K562 (cell line): ENCODE results near the gene TYMP. TPM values are rescaled to one million over a fixed set of nuclear protein-coding genes. Genes with fewer than 3 reads are reported as not detected.
A peak's percentile ranks its signal among the peaks of the same experiment; 100 is the strongest.

Experiments used
- ATF7 ChIP-seq: fragments of 450-650 bp; IDR thresholded peaks from 2 replicates; pipeline ENCODE4 v1.7.1; 2014; ENCODE audit warnings: mild to moderate bottlenecking, moderate library complexity
- CBX2 ChIP-seq: fragments of 200-600 bp; sonication (generic); IDR thresholded peaks from one replicate; pipeline ENCODE4 v1.6.1; 2012; ENCODE audit warnings: mild to moderate bottlenecking, low read length, inconsistent platforms; ENCODE audit not compliant: insufficient read depth, poor library complexity, severe bottlenecking
- CREM ChIP-seq: IDR thresholded peaks from 2 replicates; pipeline ENCODE4 v1.6.1; 2014; ENCODE audit warnings: antibody characterized with exemption, low read depth
- EP400 ChIP-seq: fragments of 450-650 bp; IDR thresholded peaks from 2 replicates; pipeline ENCODE4 v1.6.1; 2017; ENCODE audit warnings: antibody characterized with exemption, mild to moderate bottlenecking, moderate library complexity
- HMBOX1 ChIP-seq: sonication (generic); IDR thresholded peaks from 2 replicates; pipeline ENCODE4 v1.6.1; 2016
- HNRNPK ChIP-seq: fragments of 200-400 bp; formaldehyde crosslinking; IDR thresholded peaks from one replicate; pipeline ENCODE4 v1.6.1; 2018; ENCODE audit warnings: mild to moderate bottlenecking, low read depth, low read length; ENCODE audit not compliant: poor library complexity, severe bottlenecking
- TEAD1 ChIP-seq, 2 experiments: fragments of 450-650 bp in 1 of 2; sonication (generic) in 1 of 2; formaldehyde crosslinking; IDR thresholded peaks; 2 replicates each; pipeline versions ENCODE4 v1.4.0 to v1.8.0; 2020 to 2022; ENCODE audit warnings: mild to moderate bottlenecking in 2 of 2, missing genetic modification reagents in 1 of 2
- XRCC4 ChIP-seq: IDR thresholded peaks from one replicate; pipeline ENCODE4 v1.6.1; 2011; ENCODE audit not compliant: insufficient read depth, insufficient read length; ENCODE audit errors: extremely low read depth
- ZBTB43 ChIP-seq: sonication (generic); formaldehyde crosslinking; IDR thresholded peaks from 2 replicates; pipeline ENCODE4 v1.8.0; 2023; ENCODE audit warnings: mild to moderate bottlenecking, missing genetic modification reagents
- ZNF584 ChIP-seq: fragments of 200-800 bp; sonication (Bioruptor generic); IDR thresholded peaks from 2 replicates; pipeline ENCODE4 v1.6.1; 2016; ENCODE audit warnings: low read depth, mild to moderate bottlenecking, missing genetic modification characterization, missing compliant biosample characterization
- ZNF77 ChIP-seq: fragments of 250-450 bp; sonication (Bioruptor Pico); IDR thresholded peaks from 2 replicates; pipeline ENCODE4 v1.5.0; 2020
- polyA plus RNA-seq, 8 experiments: library from polyadenylated mRNA; depleted of rRNA in 4 of 8; stranded (reverse) in 5 of 8; unstranded in 3 of 8; fragments of >200 nt; fragmentation: Nextera tagmentation in 2 of 8; fragmentation: Illumina TruSeq in 1 of 8; extraction: Ambion mirVana in 2 of 8; extraction: Trizol in 1 of 8; gene quantifications; 2 replicates each; pipeline versions ENCODE4 v1.2.1 to v1.2.3, GENCODE V29; 2011 to 2014; ENCODE audit warnings: inconsistent platforms in 1 of 8, missing spikeins in 1 of 8
- total RNA-seq, 7 experiments: library from RNA; depleted of rRNA in 6 of 7; stranded (reverse); fragments of >200 nt in 6 of 7; fragmentation: Illumina TruSeq in 2 of 7; extraction: Trizol in 2 of 7; gene quantifications; 2 replicates each; pipeline versions ENCODE4 v1.2.1 to v1.2.3, GENCODE V29; 2011 to 2021; ENCODE audit warnings: low replicate concordance in 1 of 7
- TF ChIP-seq, protein P1 (sequence below): fragments of 450-650 bp; IDR thresholded peaks from 2 replicates; pipeline ENCODE4 v1.6.1; 2018; ENCODE audit warnings: mild to moderate bottlenecking, low read depth; ENCODE audit not compliant: partially characterized antibody
- TF ChIP-seq, protein P2 (sequence below): fragments of 200-800 bp; sonication (Bioruptor generic); IDR thresholded peaks from 2 replicates; pipeline ENCODE4 v1.6.1; 2017; ENCODE audit warnings: missing genetic modification characterization, missing compliant biosample characterization
- TF ChIP-seq, protein P3 (sequence below): fragments of 250-450 bp; sonication (Bioruptor Pico); IDR thresholded peaks from 2 replicates; pipeline ENCODE4 v1.8.0; 2022; ENCODE audit warnings: moderate library complexity, mild to moderate bottlenecking, inconsistent platforms
- TF ChIP-seq, protein P4 (sequence below): fragments of 200-800 bp; sonication (Bioruptor generic); IDR thresholded peaks from 2 replicates; pipeline ENCODE4 v1.6.1; 2017; ENCODE audit warnings: missing genetic modification characterization, missing compliant biosample characterization
- TF ChIP-seq, protein P5 (sequence below): fragments of 250-450 bp; sonication (Bioruptor Pico); IDR thresholded peaks from 2 replicates; pipeline ENCODE4 v1.5.0; 2021; ENCODE audit warnings: mild to moderate bottlenecking, borderline replicate concordance

Gene TYMP
- total and polyA plus RNA-seq, 9 of the 15 experiments (the other 6 are each of a cell fraction or from before 2014, with no cell fraction given): 0.03 to 4.0 (median 2.4) TPM; not detected in 4

GRCh38 chr22:50498322-50498890 lies 31.4 kb downstream of the TYMP start (continued):
- TF ChIP-seq, protein P1, sequence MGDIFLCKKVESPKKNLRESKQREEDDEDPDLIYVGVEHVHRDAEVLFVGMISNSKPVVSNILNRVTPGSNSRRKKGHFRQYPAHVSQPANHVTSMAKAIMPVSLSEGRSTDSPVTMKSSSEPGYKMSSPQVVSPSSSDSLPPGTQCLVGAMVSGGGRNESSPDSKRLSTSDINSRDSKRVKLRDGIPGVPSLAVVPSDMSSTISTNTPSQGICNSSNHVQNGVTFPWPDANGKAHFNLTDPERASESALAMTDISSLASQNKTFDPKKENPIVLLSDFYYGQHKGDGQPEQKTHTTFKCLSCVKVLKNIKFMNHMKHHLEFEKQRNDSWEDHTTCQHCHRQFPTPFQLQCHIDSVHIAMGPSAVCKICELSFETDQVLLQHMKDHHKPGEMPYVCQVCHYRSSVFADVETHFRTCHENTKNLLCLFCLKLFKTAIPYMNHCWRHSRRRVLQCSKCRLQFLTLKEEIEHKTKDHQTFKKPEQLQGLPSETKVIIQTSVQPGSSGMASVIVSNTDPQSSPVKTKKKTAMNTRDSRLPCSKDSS: no peak
- no peak for TF ChIP-seq CBX2
- TF ChIP-seq ZNF77: no peak
- TF ChIP-seq CREM: peak; percentile 24; the same call in 1 of the 2 replicates
- TF ChIP-seq EP400: no peak
- TF ChIP-seq, protein P2, sequence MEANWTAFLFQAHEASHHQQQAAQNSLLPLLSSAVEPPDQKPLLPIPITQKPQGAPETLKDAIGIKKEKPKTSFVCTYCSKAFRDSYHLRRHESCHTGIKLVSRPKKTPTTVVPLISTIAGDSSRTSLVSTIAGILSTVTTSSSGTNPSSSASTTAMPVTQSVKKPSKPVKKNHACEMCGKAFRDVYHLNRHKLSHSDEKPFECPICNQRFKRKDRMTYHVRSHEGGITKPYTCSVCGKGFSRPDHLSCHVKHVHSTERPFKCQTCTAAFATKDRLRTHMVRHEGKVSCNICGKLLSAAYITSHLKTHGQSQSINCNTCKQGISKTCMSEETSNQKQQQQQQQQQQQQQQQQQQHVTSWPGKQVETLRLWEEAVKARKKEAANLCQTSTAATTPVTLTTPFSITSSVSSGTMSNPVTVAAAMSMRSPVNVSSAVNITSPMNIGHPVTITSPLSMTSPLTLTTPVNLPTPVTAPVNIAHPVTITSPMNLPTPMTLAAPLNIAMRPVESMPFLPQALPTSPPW (CRISPR knock-in tag): no peak; the same call in 1 of the 2 replicates
- TF ChIP-seq, protein P3, sequence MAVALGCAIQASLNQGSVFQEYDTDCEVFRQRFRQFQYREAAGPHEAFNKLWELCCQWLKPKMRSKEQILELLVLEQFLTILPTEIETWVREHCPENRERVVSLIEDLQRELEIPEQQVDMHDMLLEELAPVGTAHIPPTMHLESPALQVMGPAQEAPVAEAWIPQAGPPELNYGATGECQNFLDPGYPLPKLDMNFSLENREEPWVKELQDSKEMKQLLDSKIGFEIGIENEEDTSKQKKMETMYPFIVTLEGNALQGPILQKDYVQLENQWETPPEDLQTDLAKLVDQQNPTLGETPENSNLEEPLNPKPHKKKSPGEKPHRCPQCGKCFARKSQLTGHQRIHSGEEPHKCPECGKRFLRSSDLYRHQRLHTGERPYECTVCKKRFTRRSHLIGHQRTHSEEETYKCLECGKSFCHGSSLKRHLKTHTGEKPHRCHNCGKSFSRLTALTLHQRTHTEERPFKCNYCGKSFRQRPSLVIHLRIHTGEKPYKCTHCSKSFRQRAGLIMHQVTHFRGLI: no peak
- TF ChIP-seq, protein P4, sequence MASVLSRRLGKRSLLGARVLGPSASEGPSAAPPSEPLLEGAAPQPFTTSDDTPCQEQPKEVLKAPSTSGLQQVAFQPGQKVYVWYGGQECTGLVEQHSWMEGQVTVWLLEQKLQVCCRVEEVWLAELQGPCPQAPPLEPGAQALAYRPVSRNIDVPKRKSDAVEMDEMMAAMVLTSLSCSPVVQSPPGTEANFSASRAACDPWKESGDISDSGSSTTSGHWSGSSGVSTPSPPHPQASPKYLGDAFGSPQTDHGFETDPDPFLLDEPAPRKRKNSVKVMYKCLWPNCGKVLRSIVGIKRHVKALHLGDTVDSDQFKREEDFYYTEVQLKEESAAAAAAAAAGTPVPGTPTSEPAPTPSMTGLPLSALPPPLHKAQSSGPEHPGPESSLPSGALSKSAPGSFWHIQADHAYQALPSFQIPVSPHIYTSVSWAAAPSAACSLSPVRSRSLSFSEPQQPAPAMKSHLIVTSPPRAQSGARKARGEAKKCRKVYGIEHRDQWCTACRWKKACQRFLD (CRISPR knock-in tag): no peak
- TF ChIP-seq, protein P5, sequence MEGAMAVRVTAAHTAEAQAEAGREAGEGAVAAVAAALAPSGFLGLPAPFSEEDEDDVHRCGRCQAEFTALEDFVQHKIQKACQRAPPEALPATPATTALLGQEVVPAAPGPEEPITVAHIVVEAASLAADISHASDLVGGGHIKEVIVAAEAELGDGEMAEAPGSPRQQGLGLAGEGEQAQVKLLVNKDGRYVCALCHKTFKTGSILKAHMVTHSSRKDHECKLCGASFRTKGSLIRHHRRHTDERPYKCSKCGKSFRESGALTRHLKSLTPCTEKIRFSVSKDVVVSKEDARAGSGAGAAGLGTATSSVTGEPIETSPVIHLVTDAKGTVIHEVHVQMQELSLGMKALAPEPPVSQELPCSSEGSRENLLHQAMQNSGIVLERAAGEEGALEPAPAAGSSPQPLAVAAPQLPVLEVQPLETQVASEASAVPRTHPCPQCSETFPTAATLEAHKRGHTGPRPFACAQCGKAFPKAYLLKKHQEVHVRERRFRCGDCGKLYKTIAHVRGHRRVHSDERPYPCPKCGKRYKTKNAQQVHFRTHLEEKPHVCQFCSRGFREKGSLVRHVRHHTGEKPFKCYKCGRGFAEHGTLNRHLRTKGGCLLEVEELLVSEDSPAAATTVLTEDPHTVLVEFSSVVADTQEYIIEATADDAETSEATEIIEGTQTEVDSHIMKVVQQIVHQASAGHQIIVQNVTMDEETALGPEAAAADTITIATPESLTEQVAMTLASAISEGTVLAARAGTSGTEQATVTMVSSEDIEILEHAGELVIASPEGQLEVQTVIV (CRISPR knock-in tag): no peak
- no peak for TF ChIP-seq XRCC4
- no peak for TF ChIP-seq ZBTB43 (CRISPR knock-in tag)
- TF ChIP-seq HMBOX1: peak; percentile 70
- no peak for TF ChIP-seq ZNF584
- TF ChIP-seq HNRNPK: no peak
- peak in 1 of 2 experiments; percentile 76; a peak in 1 of 4 replicates for TF ChIP-seq TEAD1 (CRISPR knock-in tag; IDR thresholded peaks at IDR 0.05)
- peak; percentile 60; the same call in 1 of the 2 replicates for TF ChIP-seq ATF7
